ENCODE measurements around the gene FBXL20. TPM values are rescaled to one million over a fixed set of nuclear protein-coding genes. Genes with fewer than 3 reads are reported as not detected.

Gene FBXL20
- total RNA-seq, 4 donors from 2014 or later, result 13.8 to 49.4 (median 23.1) TPM

DNA sequence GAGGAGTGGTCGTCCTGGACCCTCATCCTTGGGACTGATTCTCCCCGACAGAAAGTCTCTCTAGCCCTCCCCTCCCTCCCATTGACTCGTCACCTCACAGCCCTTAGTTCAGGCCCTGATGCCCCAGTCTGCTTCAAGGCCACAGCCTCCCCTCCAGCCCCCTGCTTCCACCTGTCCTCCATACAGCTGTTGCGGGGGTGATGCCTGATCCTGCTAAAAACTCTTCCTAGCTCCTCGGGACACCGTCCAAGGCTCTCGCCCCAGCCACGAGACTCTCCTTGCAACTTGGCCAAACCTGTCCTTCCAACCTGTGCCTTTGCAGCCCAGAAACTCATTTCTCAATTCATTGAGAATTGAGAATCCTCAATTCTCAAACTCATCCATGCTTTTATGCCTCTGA, 182.5 kb downstream of the FBXL20 start:
- no peaks in the 10 kb centered on the region for H3K9me3 ChIP-seq
- no peaks in the 10 kb centered on the region for H3K4me1 ChIP-seq
- intact Hi-C loops (cut with DNase I; ENCODE audit: low total_unique reads), result no loop called here
- in situ Hi-C loops (cut with MboI; ENCODE audit: low pct_ligation_motif_present in 1 of 4, low pct_unique_long_range_greater_than_20kb in 1 of 4, low sequenced_read_pairs in 3 of 4), result no loop called here
- H3K27me3 ChIP-seq, result peaks cover 23% of the 10 kb centered on the region
- no peaks in the 10 kb centered on the region for H3K36me3 ChIP-seq
- H3K27ac ChIP-seq, result no peak overlapping the region
- H3K4me3 ChIP-seq, result no peak overlapping the region
- 58 to 84% methylated on average over 5 to 8 of the region's 8 CpGs for whole genome bisulfite sequencing, 2 donors (ENCODE audit: low coverage in 1 of 2)
- DNase-seq, result no peak
- TF ChIP-seq, protein P1, sequence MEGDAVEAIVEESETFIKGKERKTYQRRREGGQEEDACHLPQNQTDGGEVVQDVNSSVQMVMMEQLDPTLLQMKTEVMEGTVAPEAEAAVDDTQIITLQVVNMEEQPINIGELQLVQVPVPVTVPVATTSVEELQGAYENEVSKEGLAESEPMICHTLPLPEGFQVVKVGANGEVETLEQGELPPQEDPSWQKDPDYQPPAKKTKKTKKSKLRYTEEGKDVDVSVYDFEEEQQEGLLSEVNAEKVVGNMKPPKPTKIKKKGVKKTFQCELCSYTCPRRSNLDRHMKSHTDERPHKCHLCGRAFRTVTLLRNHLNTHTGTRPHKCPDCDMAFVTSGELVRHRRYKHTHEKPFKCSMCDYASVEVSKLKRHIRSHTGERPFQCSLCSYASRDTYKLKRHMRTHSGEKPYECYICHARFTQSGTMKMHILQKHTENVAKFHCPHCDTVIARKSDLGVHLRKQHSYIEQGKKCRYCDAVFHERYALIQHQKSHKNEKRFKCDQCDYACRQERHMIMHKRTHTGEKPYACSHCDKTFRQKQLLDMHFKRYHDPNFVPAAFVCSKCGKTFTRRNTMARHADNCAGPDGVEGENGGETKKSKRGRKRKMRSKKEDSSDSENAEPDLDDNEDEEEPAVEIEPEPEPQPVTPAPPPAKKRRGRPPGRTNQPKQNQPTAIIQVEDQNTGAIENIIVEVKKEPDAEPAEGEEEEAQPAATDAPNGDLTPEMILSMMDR (IDR thresholded peaks at IDR 0.05), result no peak
- TF ChIP-seq POLR2A (IDR thresholded peaks at IDR 0.05) (no peak), EP300 (IDR thresholded peaks at IDR 0.05; ENCODE audit: low read depth) (no peak), POLR2AphosphoS5 (IDR thresholded peaks at IDR 0.05) (no peak)

DNA sequence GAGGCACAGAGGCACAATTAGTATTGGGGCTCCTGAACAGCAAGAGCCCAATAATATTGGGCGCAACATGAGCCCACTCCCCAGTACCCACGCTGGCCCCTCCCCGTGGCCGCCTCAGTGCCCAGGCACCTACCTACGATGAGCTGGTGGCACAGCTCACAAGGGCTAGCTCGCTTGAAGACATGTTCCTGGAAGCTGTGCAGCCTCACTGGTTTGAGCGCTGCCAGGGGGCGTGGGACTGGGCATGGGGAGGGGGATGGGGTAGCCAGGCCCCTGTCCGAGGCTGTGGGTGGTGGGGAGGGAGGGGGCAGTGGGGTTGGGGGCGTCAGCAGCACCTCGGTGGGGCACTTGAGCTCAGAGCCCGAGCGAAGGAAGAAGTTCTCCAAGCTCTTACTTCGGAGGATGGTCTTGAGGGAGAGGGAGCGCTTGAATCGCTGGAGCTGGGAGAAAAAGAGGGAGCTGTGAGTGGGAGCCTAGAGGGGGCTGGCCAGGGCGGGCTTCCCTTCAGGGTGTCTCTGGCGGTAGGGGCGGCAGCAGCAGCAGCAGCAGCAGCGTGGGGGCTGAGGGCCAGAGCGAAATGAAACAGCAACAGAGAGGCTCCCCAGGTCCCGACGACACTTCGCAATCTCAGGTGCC, 183.6 kb downstream of the FBXL20 start:
- no peaks in the 10 kb centered on the region for H3K36me3 ChIP-seq
- intact Hi-C loops (cut with DNase I; ENCODE audit: low total_unique reads), result no loop called here
- no peak for DNase-seq
- WGBS, 2 donors (ENCODE audit: low coverage in 1 of 2), result 20 to 29% methylated on average over 1 to 22 of the region's 24 CpGs
- no peak overlapping the region for H3K4me3 ChIP-seq
- no peaks in the 10 kb centered on the region for H3K4me1 ChIP-seq
- in situ Hi-C loops (cut with MboI; ENCODE audit: low pct_ligation_motif_present in 1 of 4, low pct_unique_long_range_greater_than_20kb in 1 of 4, low sequenced_read_pairs in 3 of 4), result no loop called here
- TF ChIP-seq, protein P1 (IDR thresholded peaks at IDR 0.05), result no peak
- TF ChIP-seq POLR2AphosphoS5 (IDR thresholded peaks at IDR 0.05) (no peak), POLR2A (IDR thresholded peaks at IDR 0.05) (no peak), EP300 (IDR thresholded peaks at IDR 0.05; ENCODE audit: low read depth) (no peak)
- no peaks in the 10 kb centered on the region for H3K9me3 ChIP-seq
- peaks cover 17% of the 10 kb centered on the region for H3K27me3 ChIP-seq
- H3K27ac ChIP-seq, result no peak overlapping the region

DNA sequence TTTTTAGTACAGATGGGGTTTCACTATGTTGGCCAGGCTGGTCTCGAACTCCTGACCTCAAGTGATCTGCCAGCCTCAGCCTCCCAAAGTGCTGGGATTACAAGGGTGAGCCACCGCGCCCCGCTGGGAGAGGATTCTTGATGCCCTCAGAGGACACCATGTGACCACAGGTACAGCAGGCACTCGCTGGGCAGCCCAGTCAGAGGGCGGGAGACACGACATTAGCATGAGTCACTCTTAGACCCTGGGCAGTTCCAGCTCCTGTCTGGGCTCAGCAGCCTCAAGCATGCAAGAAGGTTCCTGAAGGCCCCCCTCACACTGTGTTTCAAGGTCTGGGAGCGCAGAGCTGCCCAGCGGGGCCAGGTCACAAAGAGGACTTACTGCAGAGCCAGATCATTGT, 187.6 kb downstream of the FBXL20 start:
- WGBS, 2 donors (ENCODE audit: low coverage in 1 of 2), result 73% methylated on average over 9 of the region's 9 CpGs; no CpG with 5 or more reads in 1 of the 2 donors
- Histone ChIP-seq H3K27ac (no peak overlapping the region), H3K36me3 (no peaks in the 10 kb centered on the region)

DNA sequence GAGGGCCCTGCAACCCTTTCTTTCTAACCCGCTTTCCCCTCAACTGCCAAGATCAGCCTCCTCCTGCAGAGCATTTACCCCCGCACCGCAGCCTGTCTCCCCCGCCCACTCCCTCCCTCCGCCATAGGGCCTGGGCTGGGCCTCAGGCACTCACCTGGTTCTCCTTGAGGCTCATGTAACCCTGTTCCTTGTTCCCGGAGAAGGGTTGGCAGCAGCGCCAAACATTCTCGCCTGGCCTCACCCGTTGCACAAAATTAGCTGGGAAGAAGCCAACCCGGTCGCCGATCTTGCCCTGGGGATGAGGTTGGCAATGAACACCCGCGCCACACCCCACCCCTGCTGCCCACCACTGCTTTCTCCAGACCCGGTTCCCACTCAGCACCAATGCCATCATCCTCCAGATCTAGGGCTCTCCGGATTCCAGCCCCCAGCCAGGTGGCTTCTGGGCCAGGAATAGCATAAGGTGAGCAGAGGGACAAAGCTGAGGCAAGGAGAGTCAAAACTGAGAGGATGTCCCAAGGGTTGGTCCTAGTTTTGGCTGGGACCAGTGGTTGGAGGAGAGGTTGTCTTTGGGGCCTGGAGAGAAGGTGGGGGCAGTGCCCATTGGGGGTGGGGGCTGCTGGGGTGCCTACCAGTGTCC, 188.5 kb downstream of the FBXL20 start:
- peak; percentile 35 for DNase-seq
- in situ Hi-C loops (cut with MboI; ENCODE audit: low pct_ligation_motif_present in 1 of 4, low pct_unique_long_range_greater_than_20kb in 1 of 4, low sequenced_read_pairs in 3 of 4), result no loop called here
- intact Hi-C loops (cut with DNase I; ENCODE audit: low total_unique reads), result no loop called here
- no peak overlapping the region for H3K27ac ChIP-seq
- 0 to 57% methylated on average over 1 to 16 of the region's 16 CpGs for WGBS, 2 donors (ENCODE audit: low coverage in 1 of 2)
- H3K36me3 ChIP-seq, result no peaks in the 10 kb centered on the region
- TF ChIP-seq EP300 (IDR thresholded peaks at IDR 0.05; ENCODE audit: low read depth) (no peak), POLR2AphosphoS5 (IDR thresholded peaks at IDR 0.05) (no peak), POLR2A (IDR thresholded peaks at IDR 0.05) (no peak)
- H3K9me3 ChIP-seq, result no peaks in the 10 kb centered on the region
- H3K27me3 ChIP-seq, result peaks cover 13% of the 10 kb centered on the region
- no peak overlapping the region for H3K4me3 ChIP-seq
- H3K4me1 ChIP-seq, result peaks cover 16 to 31% (median 18%) of the 10 kb centered on the region in 4 donors

More for the DNA sequence above, 187.6 kb downstream of the FBXL20 start:
- no peaks in the 10 kb centered on the region for H3K9me3 ChIP-seq
- peaks cover 14 to 22% (median 15%) of the 10 kb centered on the region in 4 donors for H3K4me1 ChIP-seq
- no peak for DNase-seq
- no peak overlapping the region for H3K4me3 ChIP-seq
- no peak for TF ChIP-seq POLR2AphosphoS5 (IDR thresholded peaks at IDR 0.05)
- TF ChIP-seq, protein P1 (IDR thresholded peaks at IDR 0.05), result no peak
- TF ChIP-seq EP300 (IDR thresholded peaks at IDR 0.05; ENCODE audit: low read depth), result no peak
- no peak for TF ChIP-seq POLR2A (IDR thresholded peaks at IDR 0.05)
- H3K27me3 ChIP-seq, result peaks cover 17% of the 10 kb centered on the region
- in situ Hi-C loops (cut with MboI; ENCODE audit: low pct_ligation_motif_present in 1 of 4, low pct_unique_long_range_greater_than_20kb in 1 of 4, low sequenced_read_pairs in 3 of 4), result no loop called here
- intact Hi-C loops (cut with DNase I; ENCODE audit: low total_unique reads), result no loop called here
